ENCODE data around the gene BCAP29. TPM values are rescaled to one million over a fixed set of nuclear protein-coding genes. Genes with fewer than 3 reads are reported as not detected.

Gene BCAP29
- total and polyA plus RNA-seq, 9 of the 15 experiments (the other 6 are each of a cell fraction or from before 2014, with no cell fraction given), result 63.4 to 137 (median 79.7) TPM

- POLR2A ChIA-PET, result interaction anchor here (1.4 to 1.5 kb wide), 2 partner anchors 10 to 20 kb away, joined by 3 read pairs; partner anchors contain the start of genes COG5 and DUS4L
- Histone ChIP-seq H3K4me2 (ENCODE audit: insufficient read depth, low read length) (no peak overlapping the region), H3K27ac (ENCODE audit: extremely low read depth, low read depth, low read length) (no peak overlapping the region), H3K4me3 (no peak overlapping the region), H3K79me2 (ENCODE audit: control insufficient read depth, insufficient read depth, low read length) (peaks cover 17% of the 10 kb centered on the region), H3K36me3 (ENCODE audit: control insufficient read depth, insufficient read depth, low read length) (peaks cover 60% of the 10 kb centered on the region; the same call in 2 of the 3 replicates), H2AFZ (ENCODE audit: low read depth, low read length) (no peak overlapping the region), H3K9ac (ENCODE audit: insufficient read depth in 1 of 2, low read depth in 2 of 2, low read length in 2 of 2) (peak overlapping the region in 1 of 2 experiments; percentile 56; a peak in 1 of 4 replicates), H3K9me1 (ENCODE audit: control insufficient read depth, insufficient read depth, low read length) (no peaks in the 10 kb centered on the region), H3K27me3 (ENCODE audit: control insufficient read depth in 2 of 2, insufficient read depth in 2 of 2, low read length in 2 of 2) (no peaks in the 10 kb centered on the region), H3K4me1 (replicated peaks in 1 of 2; ENCODE audit: control insufficient read depth in 2 of 2, insufficient read depth in 2 of 2, low read length in 2 of 2) (peaks cover 0 to 5% of the 10 kb centered on the region in 2 experiments; a peak in 1 of 5 replicates), H4K20me1 (replicated peaks; ENCODE audit: control insufficient read depth, insufficient read depth, low read length) (no peaks in the 10 kb centered on the region), H3K9me3 (replicated peaks; ENCODE audit: control insufficient read depth, insufficient read depth, low read depth, low read length) (peaks cover 7% of the 10 kb centered on the region)
- CTCF ChIA-PET (ENCODE audit: low intra/inter-chr PET ratio), result no interaction called here
- ATAC-seq (peak; percentile 38; the same call in 1 of the 3 replicates), FAIRE-seq (no peak), DNase-seq (ENCODE audit: extremely low read depth in 1 of 4, low spot score in 3 of 4) (no peak)
- WGBS (ENCODE audit: insufficient coverage, low coverage, missing lambda C conversion rate), result 97% methylated on average over 5 of the region's 5 CpGs
- no TSS peak for BruUV-seq (replicated peaks)
- in situ Hi-C loops (cut with MboI) (no loop called here), intact Hi-C loops (cut with micrococcal nuclease) (no loop called here)
- TF ChIP-seq POLR2G (IDR thresholded peaks at IDR 0.05; ENCODE audit: low read depth, low read length) (0 out of 2 replicates have a peak, but pooled peaks have one; percentile 37), MEF2A (IDR thresholded peaks at IDR 0.05; ENCODE audit: control insufficient read depth, low read depth, low read length) (no peak)
Observed at GRCh38 chr7:107543338-107543993, 36.6 kb upstream of the BCAP29 start.

- POLR2A ChIA-PET, result interaction anchor here (1.4 kb wide), 1 partner anchor 12 kb away, joined by 3 read pairs; no protein-coding TSS in a partner anchor
- Histone ChIP-seq H2AFZ (ENCODE audit: low read depth, low read length) (no peak overlapping the region), H3K79me2 (ENCODE audit: control insufficient read depth, insufficient read depth, low read length) (peaks cover 24% of the 10 kb centered on the region), H3K9ac (ENCODE audit: insufficient read depth in 1 of 2, low read depth in 2 of 2, low read length in 2 of 2) (no peak overlapping the region), H3K9me1 (ENCODE audit: control insufficient read depth, insufficient read depth, low read length) (no peaks in the 10 kb centered on the region), H3K27ac (ENCODE audit: extremely low read depth, low read depth, low read length) (no peak overlapping the region), H3K4me3 (no peak overlapping the region), H3K36me3 (ENCODE audit: control insufficient read depth, insufficient read depth, low read length) (peaks cover 56% of the 10 kb centered on the region), H3K27me3 (ENCODE audit: control insufficient read depth in 2 of 2, insufficient read depth in 2 of 2, low read length in 2 of 2) (no peaks in the 10 kb centered on the region), H3K4me1 (replicated peaks in 1 of 2; ENCODE audit: control insufficient read depth in 2 of 2, insufficient read depth in 2 of 2, low read length in 2 of 2) (peaks cover 0 to 5% of the 10 kb centered on the region in 2 experiments; a peak in 1 of 5 replicates), H4K20me1 (replicated peaks; ENCODE audit: control insufficient read depth, insufficient read depth, low read length) (no peaks in the 10 kb centered on the region), H3K4me2 (ENCODE audit: insufficient read depth, low read length) (no peak overlapping the region), H3K9me3 (replicated peaks; ENCODE audit: control insufficient read depth, insufficient read depth, low read depth, low read length) (peaks cover 7% of the 10 kb centered on the region)
- CTCF ChIA-PET (ENCODE audit: low intra/inter-chr PET ratio), result no interaction called here
- in situ Hi-C loops (cut with MboI), result no loop called here
- 84% methylated on average over 4 of the region's 4 CpGs for WGBS (ENCODE audit: insufficient coverage, low coverage, missing lambda C conversion rate)
- DNase-seq (ENCODE audit: extremely low read depth in 1 of 4, low spot score in 3 of 4) (no peak), ATAC-seq (no peak), FAIRE-seq (no peak)
- intact Hi-C loops (cut with micrococcal nuclease), result no loop called here
- BruUV-seq (replicated peaks), result no TSS peak
- no peak for TF ChIP-seq MTA3 (IDR thresholded peaks at IDR 0.05; ENCODE audit: borderline replicate concordance)
- TF ChIP-seq ARNT (IDR thresholded peaks at IDR 0.05), result 0 out of 4 replicates have a peak, but pooled peaks of 1 of the 2 experiments have one; percentile 18
- TF ChIP-seq NFE2L1 (tag; IDR thresholded peaks at IDR 0.05; ENCODE audit: borderline replicate concordance, low read depth), result no peak
- peak; percentile 32 for TF ChIP-seq BRD9 (IDR thresholded peaks at IDR 0.05; ENCODE audit: low read depth, partially characterized antibody)
- no peak for TF ChIP-seq ATF4 (CRISPR knock-in tag; IDR thresholded peaks at IDR 0.05)
- no peak for TF ChIP-seq ZBTB17 (CRISPR knock-in tag; IDR thresholded peaks at IDR 0.05)
- no peak for TF ChIP-seq FOXK1 (CRISPR knock-in tag; IDR thresholded peaks at IDR 0.05; ENCODE audit: borderline replicate concordance)
- no peak for TF ChIP-seq GTF2A2 (tag; IDR thresholded peaks at IDR 0.05)
- no peak for TF ChIP-seq POLR2G (IDR thresholded peaks at IDR 0.05; ENCODE audit: low read depth, low read length)
- TF ChIP-seq ERF (CRISPR knock-in tag; IDR thresholded peaks at IDR 0.05), result no peak
- TF ChIP-seq OTX1 (CRISPR knock-in tag; IDR thresholded peaks at IDR 0.05), result peak; percentile 37; the same call in 1 of the 2 replicates
- no peak for TF ChIP-seq ZNF436 (CRISPR knock-in tag; IDR thresholded peaks at IDR 0.05)
Observed at GRCh38 chr7:107544848-107545591, 35.0 kb upstream of the BCAP29 start.
